Measurements from ENCODE around the gene PLCH1.

The PLCH1 gene

GRCh38 chr3:155745795-155746550 is 1.1 kb upstream of the PLCH1 start:
- no peak for DNase-seq

- peak; percentile 12 for DNase-seq
These were observed 753 bp downstream of the PLCH1 start for GRCh38 chr3:155744010-155744625.

DNA sequence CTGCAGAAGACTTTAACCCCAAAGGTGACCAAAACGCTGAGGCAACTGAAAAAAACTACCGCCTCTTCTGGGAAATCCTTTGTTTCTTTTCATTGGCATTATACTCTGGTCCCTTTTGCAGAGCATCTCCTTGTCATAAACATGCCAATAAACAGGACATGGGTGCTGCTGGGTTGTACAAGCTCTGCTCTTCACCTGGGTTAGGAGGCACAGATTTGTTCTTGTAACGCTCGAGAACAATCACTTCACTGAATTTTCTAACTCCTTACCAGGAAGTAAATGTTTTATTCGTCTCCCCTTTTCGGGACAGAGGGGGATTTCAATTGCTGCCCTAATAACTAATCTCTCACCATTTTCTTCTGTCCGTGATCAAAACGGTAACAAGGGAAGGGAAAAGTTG is 1.3 kb downstream of the PLCH1 start:
- DNase-seq: no peak

GRCh38 chr3:155742349-155742965 is 2.4 kb downstream of the PLCH1 start:
- DNase-seq: no peak

DNA sequence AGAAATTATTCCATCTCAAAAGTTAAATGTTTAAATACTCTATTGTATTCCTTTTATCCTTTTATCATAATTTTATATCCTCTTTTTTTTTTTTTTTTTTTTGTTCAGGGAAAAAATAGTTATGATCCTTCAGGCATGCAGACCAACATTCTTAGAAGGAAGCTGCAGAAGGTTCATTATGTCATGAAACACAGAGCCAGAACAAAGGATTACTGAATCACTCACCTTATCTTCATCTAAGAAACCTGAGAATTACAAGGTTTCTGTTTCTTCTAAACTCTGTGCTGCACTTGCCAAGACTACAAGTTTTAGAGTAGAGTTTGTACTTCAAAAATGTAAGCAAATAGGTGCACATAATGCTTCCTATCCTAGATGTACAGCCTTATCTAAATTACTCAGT is 3.3 kb downstream of the PLCH1 start:
- DNase-seq: no peak

GRCh38 chr3:155741101-155741500 is 3.8 kb downstream of the PLCH1 start:
- no peak for DNase-seq

DNA sequence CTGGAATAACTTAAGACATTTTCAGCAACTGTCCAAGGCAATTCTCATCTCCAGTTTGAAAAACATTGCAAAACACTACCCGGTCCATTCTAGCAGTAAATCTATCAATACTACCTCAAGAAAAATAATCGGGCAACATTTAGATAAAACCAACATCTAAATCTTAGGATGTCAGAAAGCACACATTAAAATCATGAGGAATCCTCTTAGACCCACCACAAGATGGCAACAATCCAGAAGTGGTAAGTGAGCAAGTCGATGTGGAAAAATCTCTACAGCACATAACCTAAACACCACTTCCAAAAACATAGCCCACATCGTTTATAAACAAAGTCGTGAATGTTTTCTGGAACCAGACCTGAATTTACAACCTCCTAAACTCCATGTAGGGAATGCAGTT is 5.7 kb downstream of the PLCH1 start:
- no peak for DNase-seq

GRCh38 chr3:155738580-155739076 is 6.2 kb downstream of the PLCH1 start:
- no peak for DNase-seq

DNA sequence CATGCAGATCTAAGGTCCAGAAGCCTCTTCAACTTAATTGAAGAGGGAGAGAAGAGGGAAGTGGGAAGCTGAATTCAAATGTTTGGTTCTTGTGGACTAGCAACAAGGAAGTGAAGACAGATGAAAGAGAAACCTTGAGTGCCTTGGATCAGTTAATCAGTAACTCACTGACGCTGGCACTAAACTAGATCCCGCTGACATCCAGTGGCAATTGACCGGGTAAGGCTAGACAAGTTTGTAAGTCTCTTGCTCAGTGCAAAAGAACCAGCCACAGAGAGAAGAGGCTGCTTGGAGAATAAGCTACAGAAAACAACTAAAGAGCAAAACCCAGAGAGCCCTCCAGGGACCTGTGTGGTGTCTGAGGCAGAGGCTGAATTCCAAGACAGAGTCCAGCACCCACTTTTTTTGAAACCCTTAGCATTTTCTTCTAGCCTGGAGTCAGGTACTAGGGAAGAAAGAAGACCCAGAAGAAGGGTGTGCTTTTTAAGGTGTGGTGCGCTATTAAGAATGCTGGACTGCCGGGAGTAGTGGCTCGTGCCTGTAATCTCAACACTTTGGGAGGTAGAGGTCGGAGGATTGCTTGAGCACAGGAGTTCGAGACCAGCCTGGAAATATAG is 6.9 kb downstream of the PLCH1 start:
- no peak for DNase-seq

DNA sequence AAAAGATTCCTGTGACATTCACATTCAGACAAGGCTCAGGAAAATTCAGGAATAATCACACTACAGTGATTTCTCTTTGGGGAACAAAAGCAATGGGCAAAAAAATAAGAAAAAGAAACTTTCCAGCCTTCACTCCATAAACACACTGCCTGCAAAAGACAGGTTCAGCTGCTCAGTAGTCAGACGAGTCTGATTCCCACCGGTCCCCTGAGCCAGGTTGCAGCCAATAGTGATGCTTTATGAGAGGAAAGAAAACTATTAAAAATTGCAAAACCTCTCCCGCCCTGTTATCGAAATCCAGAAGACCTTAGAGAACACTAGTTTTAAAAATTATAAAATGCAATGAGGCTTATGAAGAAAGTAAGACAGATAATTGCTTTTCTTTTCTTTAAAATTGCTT is 8.5 kb downstream of the PLCH1 start:
- no peak for DNase-seq

DNA sequence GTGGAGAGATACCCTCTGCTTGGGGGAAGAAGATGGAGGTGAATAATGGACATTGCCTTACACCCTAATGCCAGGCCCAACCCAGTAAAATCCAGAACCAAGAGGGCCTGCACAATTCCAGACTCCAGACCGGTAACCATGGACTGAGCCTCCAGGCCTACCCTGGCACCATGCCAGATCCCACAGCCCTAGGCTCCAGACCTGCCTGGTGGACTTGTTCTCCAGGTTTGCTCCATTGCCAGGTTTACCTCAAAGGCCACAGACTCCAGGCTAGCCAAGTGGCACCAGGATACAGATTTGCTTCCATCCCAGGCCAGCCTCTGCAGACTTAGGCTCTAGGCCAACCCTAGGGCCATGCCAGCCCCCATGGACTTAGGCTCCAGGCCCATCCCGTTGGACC is 14.0 kb downstream of the PLCH1 start:
- DNase-seq: no peak

GRCh38 chr3:155727836-155728235 is 17.0 kb downstream of the PLCH1 start:
- no peak for DNase-seq

- DNase-seq: no peak
These were observed 30.6 kb downstream of the PLCH1 start for GRCh38 chr3:155714295-155714718.

- DNase-seq: no peak
These were observed 32.9 kb downstream of the PLCH1 start for GRCh38 chr3:155712008-155712407.

DNA sequence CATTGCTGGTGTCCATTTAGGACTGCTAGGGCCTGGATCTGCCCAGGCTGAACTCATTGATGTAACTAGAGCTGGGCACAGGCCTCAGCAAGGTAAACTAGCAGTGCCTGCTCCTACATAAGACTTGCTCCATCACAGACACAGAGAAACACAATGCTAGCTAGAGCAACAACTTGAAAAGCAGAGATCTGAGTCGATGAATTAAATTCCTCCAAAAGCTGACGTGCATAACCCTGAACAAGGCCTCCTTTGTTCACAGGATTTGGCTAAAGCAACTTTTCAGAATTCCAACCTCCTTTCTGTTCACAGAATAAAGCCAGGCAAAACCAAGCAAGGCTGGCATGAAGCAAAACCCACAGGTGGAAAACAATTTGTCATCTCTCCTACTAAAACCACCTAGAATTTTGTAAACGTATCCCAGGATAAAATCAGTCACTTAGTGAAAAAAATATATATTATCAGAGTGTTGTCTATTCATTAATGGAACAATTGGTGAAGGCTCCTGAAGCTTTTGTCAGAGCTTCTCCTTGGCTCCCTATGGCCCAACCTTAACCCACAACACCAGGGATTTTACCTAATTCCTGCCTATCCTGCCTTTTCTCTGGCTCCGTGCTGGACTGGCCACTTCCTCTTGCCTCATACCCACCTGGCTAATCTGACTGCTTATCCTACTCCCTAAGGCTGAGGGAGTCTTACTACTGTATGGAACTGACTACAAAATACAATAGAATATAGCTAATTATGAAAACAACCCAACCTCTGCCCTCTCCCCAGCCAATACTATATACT is 39.9 kb downstream of the PLCH1 start:
- DNase-seq: no peak

- no peak for DNase-seq
These were observed 40.8 kb downstream of the PLCH1 start for GRCh38 chr3:155704061-155704460.

DNA sequence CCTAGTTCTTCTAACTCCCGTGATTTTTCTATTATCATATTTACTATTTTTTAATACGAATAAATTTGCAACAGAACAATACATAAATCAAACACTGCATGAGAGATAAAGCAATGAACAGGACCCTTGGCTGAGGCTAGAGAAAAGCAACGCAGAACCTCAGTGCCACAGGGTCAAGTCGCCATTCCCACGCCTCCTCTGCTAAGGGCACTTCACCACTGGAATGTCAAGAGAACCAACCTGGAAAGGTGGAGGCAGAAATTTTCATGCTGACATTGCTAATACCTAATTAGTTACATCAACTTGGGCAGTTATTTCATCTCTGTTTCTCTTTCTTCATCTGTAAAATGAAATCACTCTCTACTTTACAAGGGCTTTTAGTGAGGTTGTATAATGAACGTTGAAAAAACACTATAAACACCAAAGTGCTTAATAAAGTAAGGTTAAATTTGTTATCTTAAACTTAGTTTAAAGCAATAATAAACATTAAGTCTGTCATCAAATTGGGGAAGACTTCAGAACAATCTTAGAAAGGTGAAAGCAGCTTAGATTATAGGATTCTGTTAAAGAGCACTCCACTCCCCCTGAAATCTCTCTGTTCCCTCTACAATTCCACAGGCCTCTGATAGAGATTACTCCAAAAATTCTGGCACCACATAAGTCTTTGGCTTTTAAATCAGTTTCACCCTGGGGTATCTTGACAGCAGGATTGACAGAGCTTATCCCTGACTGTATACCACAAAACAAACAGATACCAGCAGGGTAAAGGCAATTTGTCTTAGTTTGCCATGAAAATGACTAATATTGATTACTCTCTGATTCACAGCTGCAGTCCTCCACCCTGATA is 41.9 kb downstream of the PLCH1 start:
- DNase-seq: no peak

DNA sequence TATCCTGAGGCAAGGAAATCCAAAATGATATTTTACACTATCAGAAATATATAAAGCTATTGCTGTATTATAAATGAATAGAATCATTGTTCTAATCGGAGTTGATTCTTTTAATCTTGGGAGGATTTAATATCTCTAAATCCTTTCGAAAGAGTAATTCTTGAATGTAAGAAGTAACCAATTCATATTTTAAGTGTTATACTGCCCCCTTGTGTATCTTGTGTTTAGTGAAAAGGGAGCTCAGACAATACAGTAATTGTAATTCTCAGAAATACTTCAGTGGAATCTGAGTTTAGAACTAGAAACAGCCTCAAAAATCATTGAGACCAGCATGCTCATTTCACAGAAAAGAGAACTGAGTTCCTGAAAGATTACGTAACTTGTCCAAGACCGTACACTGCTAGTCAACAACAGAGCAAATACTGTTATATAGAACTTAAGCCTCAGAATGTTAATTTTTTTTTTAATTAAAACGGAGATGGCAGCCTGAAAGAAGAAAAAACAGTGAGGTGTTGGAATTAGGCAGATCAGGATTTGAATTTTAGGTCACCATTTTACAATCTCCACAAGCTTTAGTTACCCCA is 42.9 kb downstream of the PLCH1 start:
- no peak for DNase-seq

DNA sequence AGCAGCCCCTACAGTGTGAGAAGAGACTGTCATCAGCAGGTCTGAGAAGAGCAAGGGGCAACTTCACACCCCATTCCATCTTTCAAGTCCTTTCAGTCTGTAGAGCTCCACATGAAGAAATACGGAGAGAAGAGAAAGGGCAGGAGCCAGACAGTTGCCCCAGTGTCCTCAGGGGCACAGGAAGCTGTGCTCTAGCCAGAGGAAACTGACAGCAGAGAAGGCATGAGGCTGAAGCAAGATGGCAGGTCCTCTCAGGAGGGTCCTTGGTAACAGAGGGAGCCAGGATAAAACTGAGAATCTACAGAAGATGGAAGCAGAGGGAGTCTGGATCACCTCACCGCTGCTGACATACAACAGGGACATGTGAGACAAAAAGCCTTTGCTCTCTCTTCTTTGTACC is 47.3 kb downstream of the PLCH1 start:
- DNase-seq: no peak

DNA sequence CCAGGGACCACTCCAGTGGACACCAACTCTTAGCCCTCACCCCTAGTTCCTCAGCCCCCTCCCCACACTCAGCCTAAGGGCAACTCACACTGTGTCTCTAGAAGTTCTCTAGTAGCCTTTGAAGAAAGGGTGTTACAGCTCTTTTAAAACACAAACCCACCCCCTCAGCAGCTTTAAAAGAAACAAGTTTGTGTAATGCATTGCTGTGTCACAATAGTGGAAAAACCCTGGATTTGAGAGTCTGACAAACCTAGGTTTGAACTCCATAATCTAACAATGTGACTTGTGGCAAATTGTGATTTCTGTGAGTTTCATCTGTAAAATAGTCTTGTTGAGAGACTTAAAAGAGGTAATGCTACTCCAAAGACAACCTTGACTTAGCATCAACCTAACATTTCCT is 54.0 kb downstream of the PLCH1 start:
- no peak for DNase-seq

DNA sequence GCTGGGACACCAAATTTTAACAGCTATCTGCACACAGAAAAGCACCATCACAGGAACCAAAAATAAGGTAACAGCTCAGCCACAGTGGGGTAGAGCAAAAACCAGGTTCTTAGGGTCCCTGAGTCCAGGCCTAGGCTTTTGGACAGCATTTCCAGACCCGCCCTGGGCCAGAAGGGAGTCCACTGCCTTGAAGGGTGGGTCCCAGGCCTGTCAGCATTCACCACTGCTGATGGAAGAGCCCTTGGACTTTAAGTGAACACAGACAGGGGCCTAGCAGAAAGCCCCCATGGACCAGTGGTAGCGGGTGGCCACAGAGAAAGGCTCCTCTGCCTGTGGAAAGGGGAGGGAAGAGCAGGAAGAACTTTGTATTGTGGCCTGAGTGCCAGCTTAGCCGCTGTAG is 56.4 kb downstream of the PLCH1 start:
- DNase-seq: no peak

DNA sequence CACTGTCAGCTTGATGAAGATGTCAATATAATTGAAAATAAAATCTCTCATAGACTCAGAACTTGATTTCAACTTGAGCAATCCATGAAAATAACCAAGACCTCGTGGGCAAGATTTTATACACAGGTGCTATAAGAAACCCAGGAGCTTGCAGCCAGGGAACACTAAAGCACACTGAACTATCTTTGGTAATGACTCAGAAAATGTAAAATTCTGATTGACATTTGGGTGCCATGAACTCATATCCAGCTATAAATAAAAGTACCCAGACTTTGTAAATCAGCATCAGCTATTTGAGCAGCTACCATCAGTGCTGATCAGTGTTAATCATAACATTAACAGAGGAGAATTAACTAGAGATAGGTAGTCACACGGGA is 61.5 kb downstream of the PLCH1 start:
- no peak for DNase-seq
